ENCODE data around the gene KIF18A.

DNA sequence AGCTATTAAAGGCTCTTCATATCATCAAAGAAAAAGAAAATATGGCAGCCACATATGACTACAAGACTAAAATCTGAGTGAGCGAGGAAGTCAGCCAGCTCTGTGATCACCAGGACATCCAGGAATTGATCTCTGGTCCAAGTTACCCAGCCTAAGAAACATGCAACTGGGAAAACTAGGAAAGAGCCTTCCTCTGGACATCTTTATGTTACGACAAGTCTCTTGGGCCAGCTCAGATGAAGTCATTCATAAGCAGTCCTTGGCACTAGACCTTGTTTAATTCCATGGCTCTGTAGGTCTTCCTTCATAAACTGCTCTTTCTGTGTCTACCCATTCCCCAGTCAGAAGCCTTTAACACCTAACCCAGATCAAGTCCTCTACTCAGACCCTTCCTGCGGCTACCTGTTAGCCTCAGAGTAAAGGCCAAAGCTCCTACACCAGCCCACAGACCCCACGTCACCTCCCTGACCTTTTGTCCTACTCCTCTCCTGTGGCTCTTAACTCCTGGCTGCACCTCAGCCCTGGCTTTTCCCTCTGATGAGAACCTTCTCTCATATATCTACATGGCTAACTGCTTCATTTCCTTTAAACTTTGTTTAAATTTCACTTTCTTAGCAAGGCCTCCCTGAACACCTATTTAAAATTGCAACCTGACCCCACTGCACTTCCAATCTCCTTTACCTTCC lies 134.0 kb downstream of the KIF18A start:
- TF ChIP-seq, protein P1, sequence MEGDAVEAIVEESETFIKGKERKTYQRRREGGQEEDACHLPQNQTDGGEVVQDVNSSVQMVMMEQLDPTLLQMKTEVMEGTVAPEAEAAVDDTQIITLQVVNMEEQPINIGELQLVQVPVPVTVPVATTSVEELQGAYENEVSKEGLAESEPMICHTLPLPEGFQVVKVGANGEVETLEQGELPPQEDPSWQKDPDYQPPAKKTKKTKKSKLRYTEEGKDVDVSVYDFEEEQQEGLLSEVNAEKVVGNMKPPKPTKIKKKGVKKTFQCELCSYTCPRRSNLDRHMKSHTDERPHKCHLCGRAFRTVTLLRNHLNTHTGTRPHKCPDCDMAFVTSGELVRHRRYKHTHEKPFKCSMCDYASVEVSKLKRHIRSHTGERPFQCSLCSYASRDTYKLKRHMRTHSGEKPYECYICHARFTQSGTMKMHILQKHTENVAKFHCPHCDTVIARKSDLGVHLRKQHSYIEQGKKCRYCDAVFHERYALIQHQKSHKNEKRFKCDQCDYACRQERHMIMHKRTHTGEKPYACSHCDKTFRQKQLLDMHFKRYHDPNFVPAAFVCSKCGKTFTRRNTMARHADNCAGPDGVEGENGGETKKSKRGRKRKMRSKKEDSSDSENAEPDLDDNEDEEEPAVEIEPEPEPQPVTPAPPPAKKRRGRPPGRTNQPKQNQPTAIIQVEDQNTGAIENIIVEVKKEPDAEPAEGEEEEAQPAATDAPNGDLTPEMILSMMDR (IDR thresholded peaks at IDR 0.05; ENCODE audit: poor library complexity, severe bottlenecking), result no peak
- TF ChIP-seq, protein P2, sequence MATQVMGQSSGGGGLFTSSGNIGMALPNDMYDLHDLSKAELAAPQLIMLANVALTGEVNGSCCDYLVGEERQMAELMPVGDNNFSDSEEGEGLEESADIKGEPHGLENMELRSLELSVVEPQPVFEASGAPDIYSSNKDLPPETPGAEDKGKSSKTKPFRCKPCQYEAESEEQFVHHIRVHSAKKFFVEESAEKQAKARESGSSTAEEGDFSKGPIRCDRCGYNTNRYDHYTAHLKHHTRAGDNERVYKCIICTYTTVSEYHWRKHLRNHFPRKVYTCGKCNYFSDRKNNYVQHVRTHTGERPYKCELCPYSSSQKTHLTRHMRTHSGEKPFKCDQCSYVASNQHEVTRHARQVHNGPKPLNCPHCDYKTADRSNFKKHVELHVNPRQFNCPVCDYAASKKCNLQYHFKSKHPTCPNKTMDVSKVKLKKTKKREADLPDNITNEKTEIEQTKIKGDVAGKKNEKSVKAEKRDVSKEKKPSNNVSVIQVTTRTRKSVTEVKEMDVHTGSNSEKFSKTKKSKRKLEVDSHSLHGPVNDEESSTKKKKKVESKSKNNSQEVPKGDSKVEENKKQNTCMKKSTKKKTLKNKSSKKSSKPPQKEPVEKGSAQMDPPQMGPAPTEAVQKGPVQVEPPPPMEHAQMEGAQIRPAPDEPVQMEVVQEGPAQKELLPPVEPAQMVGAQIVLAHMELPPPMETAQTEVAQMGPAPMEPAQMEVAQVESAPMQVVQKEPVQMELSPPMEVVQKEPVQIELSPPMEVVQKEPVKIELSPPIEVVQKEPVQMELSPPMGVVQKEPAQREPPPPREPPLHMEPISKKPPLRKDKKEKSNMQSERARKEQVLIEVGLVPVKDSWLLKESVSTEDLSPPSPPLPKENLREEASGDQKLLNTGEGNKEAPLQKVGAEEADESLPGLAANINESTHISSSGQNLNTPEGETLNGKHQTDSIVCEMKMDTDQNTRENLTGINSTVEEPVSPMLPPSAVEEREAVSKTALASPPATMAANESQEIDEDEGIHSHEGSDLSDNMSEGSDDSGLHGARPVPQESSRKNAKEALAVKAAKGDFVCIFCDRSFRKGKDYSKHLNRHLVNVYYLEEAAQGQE (IDR thresholded peaks at IDR 0.05; ENCODE audit: borderline replicate concordance), result no peak
- TF ChIP-seq RAD21 (conservative IDR thresholded peaks at IDR 0.05) (no peak), POLR2AphosphoS5 (IDR thresholded peaks at IDR 0.05) (no peak), EZH2 (IDR thresholded peaks at IDR 0.05; ENCODE audit: borderline replicate concordance, insufficient read depth, low read length, poor library complexity, severe bottlenecking) (no peak), TAF1 (IDR thresholded peaks at IDR 0.05; ENCODE audit: low read depth) (no peak), SMC3 (conservative IDR thresholded peaks at IDR 0.05; ENCODE audit: poor library complexity) (no peak), EP300 (conservative IDR thresholded peaks at IDR 0.05; ENCODE audit: poor library complexity, severe bottlenecking) (no peak), MXI1 (conservative IDR thresholded peaks at IDR 0.05; ENCODE audit: poor library complexity, severe bottlenecking) (no peak)
